Activated CD4-positive, alpha-beta memory T cell treated with anti-CD3 and anti-CD28 coated beads for 36 hours (primary cell): ENCODE measurements around the gene SLC13A3. TPM values are rescaled to one million over a fixed set of nuclear protein-coding genes. Genes with fewer than 3 reads are reported as not detected.
"Not testable (repeated sequence)": the region's sequence is repeated elsewhere in the genome, so short reads cannot be mapped to it uniquely, and the experiment has no call there.

Source experiments
- CTCF ChIA-PET: fragments of 350-600 bp; sonication (Branson Sonifier 250); formaldehyde crosslinking; loops from one replicate; lab custom pipeline; 2021; ENCODE audit warnings: antibody characterized with exemption, inconsistent platforms; lab: Charles Lee
- POLR2A ChIA-PET: fragments of 350-600 bp; sonication (Branson Sonifier 250); formaldehyde crosslinking; loops from one replicate; lab custom pipeline; 2021; ENCODE audit warnings: antibody characterized with exemption; lab: Charles Lee
- DNase-seq: peaks from one replicate; pipeline ENCODE4 v3.0.0-alpha.2; 2020
- H3K27ac Mint-ChIP-seq: one replicate; pipeline ENCODE4 v1.8.0; 2021; ENCODE audit warnings: mixed read lengths
- H3K27me3 Mint-ChIP-seq: one replicate; pipeline ENCODE4 v1.8.0; 2021; ENCODE audit warnings: mixed read lengths
- H3K36me3 Mint-ChIP-seq: one replicate; pipeline ENCODE4 v1.8.0; 2021; ENCODE audit warnings: mixed read lengths
- H3K4me1 Mint-ChIP-seq: one replicate; pipeline ENCODE4 v1.8.0; 2021; ENCODE audit warnings: low read depth, mixed read lengths
- H3K4me3 Mint-ChIP-seq: one replicate; pipeline ENCODE4 v1.8.0; 2021; ENCODE audit warnings: mild to moderate bottlenecking, mixed read lengths
- H3K9me3 Mint-ChIP-seq: one replicate; pipeline ENCODE4 v1.8.0; 2021; ENCODE audit warnings: mixed read lengths
- intact Hi-C: fragments of 100-400 bp; cut with micrococcal nuclease; formaldehyde crosslinking; loops from one replicate; pipeline ENCODE4 v1.15.1; 2023
- total RNA-seq, 2 experiments: library from RNA; stranded (reverse); gene quantifications; one replicate each; pipeline ENCODE4 v1.2.3, GENCODE V29; 2021

SLC13A3 gene
- total RNA-seq, 2 experiments from 2014 or later: 0.10 TPM; not detected in 1

- Mint-ChIP-seq H3K9me3 (peaks cover 5% of the 10 kb centered on the region), H3K27ac (no peak overlapping the region), H3K27me3 (no peaks in the 10 kb centered on the region), H3K4me3 (no peak overlapping the region), H3K4me1 (peaks cover 6% of the 10 kb centered on the region), H3K36me3 (no peaks in the 10 kb centered on the region)
- intact Hi-C loops: no loop called here
- DNase-seq: no peak
- CTCF ChIA-PET: interaction anchor here (1.2 kb wide), 1 partner anchor 155 kb away, joined by 3 read pairs; no protein-coding TSS in a partner anchor
- POLR2A ChIA-PET: no interaction called here
Measured at GRCh38 chr20:46677608-46678007, 26.3 kb upstream of the SLC13A3 start.

- H3K36me3 Mint-ChIP-seq, POLR2A ChIA-PET, H3K27ac Mint-ChIP-seq, H3K27me3 Mint-ChIP-seq, H3K4me3 Mint-ChIP-seq, intact Hi-C loops, H3K9me3 Mint-ChIP-seq, H3K4me1 Mint-ChIP-seq, DNase-seq: not testable (repeated sequence)
- CTCF ChIA-PET: interaction anchor here (1.2 kb wide), 1 partner anchor 155 kb away, joined by 3 read pairs; no protein-coding TSS in a partner anchor
Measured at GRCh38 chr20:46676649-46677316, 25.5 kb upstream of the SLC13A3 start.

- no peak for DNase-seq
- POLR2A ChIA-PET: no interaction called here
- Mint-ChIP-seq H3K4me1 (no peaks in the 10 kb centered on the region), H3K9me3 (peaks cover 25% of the 10 kb centered on the region), H3K27ac (no peak overlapping the region), H3K27me3 (no peaks in the 10 kb centered on the region), H3K36me3 (peaks cover 13% of the 10 kb centered on the region), H3K4me3 (no peak overlapping the region)
- intact Hi-C loops: no loop called here
- CTCF ChIA-PET: no interaction called here
Measured at GRCh38 chr20:46674253-46675083, 23.2 kb upstream of the SLC13A3 start.

- POLR2A ChIA-PET: no interaction called here
- no peaks in the 10 kb centered on the region for H3K4me1 Mint-ChIP-seq
- intact Hi-C loops: no loop called here
- peaks cover 18% of the 10 kb centered on the region for H3K36me3 Mint-ChIP-seq
- no peaks in the 10 kb centered on the region for H3K27me3 Mint-ChIP-seq
- CTCF ChIA-PET: no interaction called here
- H3K4me3 Mint-ChIP-seq: no peak overlapping the region
- peaks cover 25% of the 10 kb centered on the region for H3K9me3 Mint-ChIP-seq
- no peak for DNase-seq
- H3K27ac Mint-ChIP-seq: no peak overlapping the region
Measured at GRCh38 chr20:46673394-46674252, 22.4 kb upstream of the SLC13A3 start.

- Mint-ChIP-seq H3K27me3 (no peaks in the 10 kb centered on the region), H3K27ac (no peak overlapping the region), H3K4me1 (no peaks in the 10 kb centered on the region), H3K4me3 (no peak overlapping the region), H3K9me3 (peaks cover 25% of the 10 kb centered on the region), H3K36me3 (peaks cover 18% of the 10 kb centered on the region)
- CTCF ChIA-PET: interaction anchor here (1.0 kb wide), 1 partner anchor 128 kb away, joined by 3 read pairs; no protein-coding TSS in a partner anchor
- intact Hi-C loops: no loop called here
- no peak for DNase-seq
- POLR2A ChIA-PET: no interaction called here
Measured at GRCh38 chr20:46672543-46673148, 21.4 kb upstream of the SLC13A3 start.

- no peak overlapping the region for H3K27ac Mint-ChIP-seq
- H3K36me3 Mint-ChIP-seq: peaks cover 18% of the 10 kb centered on the region
- CTCF ChIA-PET: interaction anchor here (1.0 kb wide), 1 partner anchor 127 kb away, joined by 3 read pairs; no protein-coding TSS in a partner anchor
- H3K4me1 Mint-ChIP-seq: no peaks in the 10 kb centered on the region
- H3K27me3 Mint-ChIP-seq: no peaks in the 10 kb centered on the region
- POLR2A ChIA-PET: no interaction called here
- intact Hi-C loops: no loop called here
- no peak overlapping the region for H3K4me3 Mint-ChIP-seq
- peaks cover 25% of the 10 kb centered on the region for H3K9me3 Mint-ChIP-seq
- no peak for DNase-seq
Measured at GRCh38 chr20:46671866-46672542, 20.7 kb upstream of the SLC13A3 start.

GRCh38 chr20:46670585-46671584, 19.6 kb upstream of the SLC13A3 start:
- no peak overlapping the region for H3K27ac Mint-ChIP-seq
- ChIA-PET POLR2A (no interaction called here), CTCF (no interaction called here)
- H3K9me3 Mint-ChIP-seq: peaks cover 25% of the 10 kb centered on the region
- H3K36me3 Mint-ChIP-seq: peaks cover 18% of the 10 kb centered on the region
- no peak overlapping the region for H3K4me3 Mint-ChIP-seq
- intact Hi-C loops: no loop called here
- H3K27me3 Mint-ChIP-seq: no peaks in the 10 kb centered on the region
- no peaks in the 10 kb centered on the region for H3K4me1 Mint-ChIP-seq
- DNase-seq: no peak

- H3K27ac Mint-ChIP-seq: no peak overlapping the region
- no peaks in the 10 kb centered on the region for H3K27me3 Mint-ChIP-seq
- H3K4me1 Mint-ChIP-seq: no peaks in the 10 kb centered on the region
- DNase-seq: no peak
- ChIA-PET CTCF (no interaction called here), POLR2A (no interaction called here)
- intact Hi-C loops: no loop called here
- peaks cover 25% of the 10 kb centered on the region for H3K9me3 Mint-ChIP-seq
- no peak overlapping the region for H3K4me3 Mint-ChIP-seq
- H3K36me3 Mint-ChIP-seq: peaks cover 18% of the 10 kb centered on the region
Measured at GRCh38 chr20:46670228-46670584, 18.9 kb upstream of the SLC13A3 start.

- Mint-ChIP-seq H3K36me3 (peaks cover 18% of the 10 kb centered on the region), H3K27me3 (no peaks in the 10 kb centered on the region), H3K9me3 (peaks cover 20% of the 10 kb centered on the region), H3K4me1 (no peaks in the 10 kb centered on the region), H3K27ac (no peak overlapping the region), H3K4me3 (no peak overlapping the region)
- POLR2A ChIA-PET: no interaction called here
- CTCF ChIA-PET: no interaction called here
- intact Hi-C loops: no loop called here
- DNase-seq: no peak
Measured at GRCh38 chr20:46666818-46667515, 15.7 kb upstream of the SLC13A3 start.

- Mint-ChIP-seq H3K27me3 (no peaks in the 10 kb centered on the region), H3K4me1 (no peaks in the 10 kb centered on the region), H3K36me3 (peaks cover 18% of the 10 kb centered on the region), H3K27ac (no peak overlapping the region), H3K4me3 (no peak overlapping the region), H3K9me3 (peaks cover 17% of the 10 kb centered on the region)
- intact Hi-C loops: no loop called here
- ChIA-PET POLR2A (no interaction called here), CTCF (no interaction called here)
- DNase-seq: no peak
Measured at GRCh38 chr20:46666306-46666705, 15.0 kb upstream of the SLC13A3 start.
